Mesendoderm (in vitro differentiated cells): ENCODE measurements around the gene NECAB3.

ENCODE experiments used
- DNase-seq: peaks from one replicate; pipeline ENCODE4 v3.0.0; 2013
- H2AK5ac ChIP-seq: 2 replicates; pipeline ENCODE4 v1.6.1; 2013; ENCODE audit warnings: low read length, inconsistent platforms
- H2BK120ac ChIP-seq: 2 replicates; pipeline ENCODE4 v1.6.1; 2013; ENCODE audit warnings: low read depth, mild to moderate bottlenecking, low read length, moderate library complexity, mixed read lengths
- H2BK15ac ChIP-seq: replicated peaks from 2 replicates; pipeline ENCODE4 v1.6.1; 2013; ENCODE audit warnings: low read depth, mild to moderate bottlenecking, moderate library complexity
- H2BK5ac ChIP-seq: 2 replicates; pipeline ENCODE4 v1.6.1; 2013; ENCODE audit warnings: low read length, inconsistent platforms
- H3K18ac ChIP-seq: 2 replicates; pipeline ENCODE4 v1.6.1; 2013; ENCODE audit warnings: mild to moderate bottlenecking, low read length, mixed read lengths
- H3K23ac ChIP-seq: one replicate; pipeline ENCODE4 v1.6.1; 2013; ENCODE audit warnings: low read length
- H3K27ac ChIP-seq: 2 replicates; pipeline ENCODE4 v1.5.1; 2013; ENCODE audit warnings: low read depth, mild to moderate bottlenecking, inconsistent platforms, low read length, moderate library complexity
- H3K27me3 ChIP-seq: 2 replicates; pipeline ENCODE4 v1.6.1; 2013; ENCODE audit warnings: low read length, control low read depth, mild to moderate bottlenecking, inconsistent platforms; ENCODE audit not compliant: insufficient read depth, poor library complexity
- H3K36me3 ChIP-seq: 2 replicates; pipeline ENCODE4 v1.6.1; 2013; ENCODE audit warnings: low read length, inconsistent platforms; ENCODE audit not compliant: control insufficient read depth, insufficient read depth
- H3K4ac ChIP-seq: one replicate; pipeline ENCODE4 v1.6.1; 2013; ENCODE audit warnings: low read depth, mild to moderate bottlenecking, low read length, moderate library complexity
- H3K4me1 ChIP-seq: 2 replicates; pipeline ENCODE4 v1.6.1; 2013; ENCODE audit warnings: low read depth, low read length, inconsistent platforms; ENCODE audit not compliant: control insufficient read depth
- H3K4me2 ChIP-seq: 2 replicates; pipeline ENCODE4 v1.6.1; 2013; ENCODE audit warnings: low read length
- H3K4me3 ChIP-seq: 2 replicates; pipeline ENCODE4 v1.5.1; 2013; ENCODE audit warnings: mild to moderate bottlenecking, low read length
- H3K56ac ChIP-seq: one replicate; pipeline ENCODE4 v1.6.1; 2013; ENCODE audit warnings: low read length
- H3K79me1 ChIP-seq: 2 replicates; pipeline ENCODE4 v1.6.1; 2013; ENCODE audit warnings: low read length, inconsistent platforms
- H3K79me2 ChIP-seq: 2 replicates; pipeline ENCODE4 v1.6.1; 2013; ENCODE audit warnings: mild to moderate bottlenecking, low read length; ENCODE audit not compliant: control insufficient read depth, insufficient read depth
- H3K9ac ChIP-seq: 2 replicates; pipeline ENCODE4 v1.6.1; 2013; ENCODE audit warnings: low read length, inconsistent platforms
- H4K5ac ChIP-seq: one replicate; pipeline ENCODE4 v1.6.1; 2013; ENCODE audit warnings: low read length
- H4K8ac ChIP-seq: one replicate; pipeline ENCODE4 v1.6.1; 2013; ENCODE audit warnings: low read depth, mild to moderate bottlenecking, control low read depth, low read length, moderate library complexity
- WGBS: extraction: QIAGEN DNeasy Blood & Tissue Kit; methylation state at CpG from one replicate; pipeline ENCODE4 v1.1.7; 2013; ENCODE audit warnings: low lambda C conversion rate, missing lambda C conversion rate; ENCODE audit not compliant: insufficient coverage; ENCODE audit errors: extremely low coverage; 5-methylcytosine and 5-hydroxymethylcytosine counted together

The NECAB3 gene

GRCh38 chr20:33622705-33623365, 51.4 kb downstream of the NECAB3 start:
- H4K8ac ChIP-seq: no peak overlapping the region

DNA sequence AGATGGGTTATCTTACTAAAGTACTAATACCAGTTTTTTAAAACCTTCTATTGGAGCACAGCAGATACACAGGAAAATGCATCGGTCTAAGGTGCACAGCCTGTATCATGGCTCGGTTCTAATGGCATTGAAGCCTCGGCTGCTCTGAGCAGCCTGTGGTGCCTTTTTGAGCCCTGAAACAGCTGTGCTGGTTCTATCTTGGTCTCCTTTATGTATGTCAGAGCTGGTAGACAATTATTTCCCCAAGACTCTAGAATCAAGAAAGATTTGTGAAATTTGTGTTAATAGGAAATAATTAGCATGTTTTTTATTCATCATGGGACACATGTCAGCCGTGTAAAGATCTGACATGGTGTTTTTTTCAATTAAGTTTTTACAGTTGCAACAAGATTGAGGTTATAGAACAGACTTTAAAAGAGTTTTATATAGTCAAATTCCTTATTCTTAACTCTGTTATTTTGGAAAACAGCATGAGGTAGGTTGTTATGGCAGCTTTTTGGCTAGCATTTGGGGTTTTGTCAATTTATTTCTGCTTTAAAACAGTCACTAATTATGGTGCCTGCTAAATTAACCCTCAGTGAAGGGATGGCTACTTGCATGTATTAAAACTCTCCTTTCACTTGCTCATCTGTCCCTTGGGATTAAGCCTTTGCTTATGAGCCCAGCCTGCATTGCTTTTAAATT, 52.4 kb downstream of the NECAB3 start:
- no peak overlapping the region for H3K4me3 ChIP-seq
- H3K4me1 ChIP-seq: no peaks in the 10 kb centered on the region
- no peak overlapping the region for H4K8ac ChIP-seq
- H3K27me3 ChIP-seq: no peaks in the 10 kb centered on the region
- no peak overlapping the region for H3K23ac ChIP-seq
- no peaks in the 10 kb centered on the region for H3K79me2 ChIP-seq
- H3K18ac ChIP-seq: no peak overlapping the region
- H3K9ac ChIP-seq: no peak overlapping the region
- H3K4me2 ChIP-seq: no peak overlapping the region
- no peak overlapping the region for H2AK5ac ChIP-seq
- H2BK5ac ChIP-seq: no peak overlapping the region
- no peak overlapping the region for H3K4ac ChIP-seq
- H4K5ac ChIP-seq: no peak overlapping the region
- no peak overlapping the region for H2BK120ac ChIP-seq
- H2BK15ac ChIP-seq: no peak overlapping the region
- no peaks in the 10 kb centered on the region for H3K79me1 ChIP-seq
- no CpG with 5 or more reads among the region's 4 CpGs for WGBS
- no peak overlapping the region for H3K56ac ChIP-seq
- no peak overlapping the region for H3K27ac ChIP-seq
- DNase-seq: no peak
- H3K36me3 ChIP-seq: no peaks in the 10 kb centered on the region

More at GRCh38 chr20:33622705-33623365, 51.4 kb downstream of the NECAB3 start:
- WGBS: no CpG with 5 or more reads among the region's 10 CpGs
- H3K27ac ChIP-seq: no peak overlapping the region
- H3K4me2 ChIP-seq: no peak overlapping the region
- no peaks in the 10 kb centered on the region for H3K79me2 ChIP-seq
- H3K27me3 ChIP-seq: no peaks in the 10 kb centered on the region
- no peak overlapping the region for H2BK15ac ChIP-seq
- no peak overlapping the region for H4K5ac ChIP-seq
- H3K18ac ChIP-seq: no peak overlapping the region
- H3K4ac ChIP-seq: no peak overlapping the region
- no peaks in the 10 kb centered on the region for H3K4me1 ChIP-seq
- H2BK120ac ChIP-seq: no peak overlapping the region
- H3K56ac ChIP-seq: no peak overlapping the region
- H3K9ac ChIP-seq: no peak overlapping the region
- H3K79me1 ChIP-seq: no peaks in the 10 kb centered on the region
- no peak for DNase-seq
- no peak overlapping the region for H2BK5ac ChIP-seq
- no peaks in the 10 kb centered on the region for H3K36me3 ChIP-seq
- H3K4me3 ChIP-seq: no peak overlapping the region
- H3K23ac ChIP-seq: no peak overlapping the region
- H2AK5ac ChIP-seq: no peak overlapping the region

- Histone ChIP-seq H2BK15ac (no peak overlapping the region), H2AK5ac (no peak overlapping the region), H3K18ac (no peak overlapping the region), H3K4ac (no peak overlapping the region), H3K79me2 (no peaks in the 10 kb centered on the region), H3K9ac (no peak overlapping the region), H3K27me3 (no peaks in the 10 kb centered on the region), H3K4me3 (no peak overlapping the region), H3K23ac (no peak overlapping the region), H3K56ac (no peak overlapping the region), H4K5ac (no peak overlapping the region), H3K27ac (no peak overlapping the region), H2BK5ac (no peak overlapping the region), H3K4me1 (no peaks in the 10 kb centered on the region), H3K4me2 (no peak overlapping the region), H3K36me3 (no peaks in the 10 kb centered on the region), H2BK120ac (no peak overlapping the region), H3K79me1 (no peaks in the 10 kb centered on the region), H4K8ac (no peak overlapping the region)
- DNase-seq: no peak
- WGBS: no CpG with 5 or more reads among the region's 4 CpGs
Observed at GRCh38 chr20:33612001-33612400, 62.2 kb downstream of the NECAB3 start.

DNA sequence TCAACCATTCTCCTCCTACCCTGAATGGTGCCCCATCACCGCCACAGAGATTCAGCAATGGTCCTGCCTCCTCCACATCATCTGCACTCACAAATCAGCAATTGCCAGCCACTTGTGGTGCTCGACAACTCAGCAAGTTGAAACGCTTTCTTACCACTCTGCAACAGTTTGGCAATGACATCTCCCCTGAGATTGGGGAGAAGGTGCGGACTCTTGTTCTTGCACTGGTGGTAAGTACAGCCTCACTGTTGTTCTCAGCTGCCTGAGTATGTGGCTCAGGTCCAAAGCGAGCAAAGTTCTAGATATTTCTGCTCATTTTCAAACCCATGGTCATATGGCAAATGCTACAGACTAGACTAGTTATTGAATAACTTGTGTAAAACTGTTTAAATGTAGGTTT, 63.1 kb downstream of the NECAB3 start:
- H3K79me2 ChIP-seq: no peaks in the 10 kb centered on the region
- no peak overlapping the region for H4K5ac ChIP-seq
- no peak overlapping the region for H4K8ac ChIP-seq
- H3K27me3 ChIP-seq: no peaks in the 10 kb centered on the region
- H2BK5ac ChIP-seq: no peak overlapping the region
- no peaks in the 10 kb centered on the region for H3K36me3 ChIP-seq
- H3K56ac ChIP-seq: no peak overlapping the region
- no CpG with 5 or more reads among the region's 5 CpGs for WGBS
- H2AK5ac ChIP-seq: no peak overlapping the region
- no peak overlapping the region for H3K18ac ChIP-seq
- no peak for DNase-seq
- H2BK15ac ChIP-seq: no peak overlapping the region
- H3K27ac ChIP-seq: no peak overlapping the region
- H3K79me1 ChIP-seq: no peaks in the 10 kb centered on the region
- H3K4ac ChIP-seq: no peak overlapping the region
- H3K4me3 ChIP-seq: no peak overlapping the region
- H3K4me2 ChIP-seq: no peak overlapping the region
- H2BK120ac ChIP-seq: no peak overlapping the region
- H3K4me1 ChIP-seq: no peaks in the 10 kb centered on the region
- no peak overlapping the region for H3K23ac ChIP-seq
- no peak overlapping the region for H3K9ac ChIP-seq

GRCh38 chr20:33609504-33609903, 64.7 kb downstream of the NECAB3 start:
- no peak overlapping the region for H3K23ac ChIP-seq
- no peak overlapping the region for H3K27ac ChIP-seq
- no peak overlapping the region for H2BK5ac ChIP-seq
- H2AK5ac ChIP-seq: no peak overlapping the region
- H3K4me3 ChIP-seq: no peak overlapping the region
- no peak overlapping the region for H4K8ac ChIP-seq
- H3K36me3 ChIP-seq: no peaks in the 10 kb centered on the region
- no peak overlapping the region for H2BK120ac ChIP-seq
- WGBS: no CpG with 5 or more reads among the region's 2 CpGs
- no peak overlapping the region for H2BK15ac ChIP-seq
- H4K5ac ChIP-seq: no peak overlapping the region
- no peaks in the 10 kb centered on the region for H3K27me3 ChIP-seq
- H3K79me2 ChIP-seq: no peaks in the 10 kb centered on the region
- H3K4me2 ChIP-seq: no peak overlapping the region
- H3K18ac ChIP-seq: no peak overlapping the region
- no peaks in the 10 kb centered on the region for H3K4me1 ChIP-seq
- DNase-seq: no peak
- no peak overlapping the region for H3K9ac ChIP-seq
- no peak overlapping the region for H3K56ac ChIP-seq
- no peak overlapping the region for H3K4ac ChIP-seq
- H3K79me1 ChIP-seq: no peaks in the 10 kb centered on the region
